ENCODE results near the gene UBE2E2.

Gene UBE2E2

DNA sequence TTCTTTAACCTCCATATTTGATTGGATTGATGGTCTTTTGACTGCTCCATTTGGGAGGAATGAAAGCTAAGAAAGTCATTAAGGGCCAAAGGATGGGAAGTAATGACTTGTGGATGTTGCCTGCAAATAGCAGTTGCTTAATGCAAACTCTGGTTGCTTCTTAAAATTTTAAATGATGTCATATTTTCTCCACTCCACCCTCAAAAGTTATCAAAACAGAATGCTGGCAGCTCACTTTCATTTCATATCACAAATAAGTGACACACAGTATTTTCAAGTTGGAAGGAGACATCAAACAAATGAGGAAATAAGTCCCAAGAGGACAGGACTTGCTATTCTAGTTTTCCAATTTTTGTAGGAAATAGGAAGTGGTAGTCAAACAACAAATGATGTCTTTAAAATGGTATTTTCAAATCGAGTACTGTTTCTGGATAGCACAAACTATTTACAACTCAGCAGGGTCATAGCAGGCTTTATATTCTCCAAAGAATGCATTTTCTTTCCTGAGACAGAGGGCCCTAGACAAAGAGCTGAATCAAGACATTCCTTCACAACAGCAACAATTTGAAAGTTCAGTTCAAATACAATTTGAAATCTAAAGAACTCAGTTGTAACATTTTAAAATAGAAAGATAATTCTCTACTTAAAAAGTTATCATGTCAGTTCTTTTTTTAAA is 437.5 kb downstream of the UBE2E2 start:
- DNase-seq, result no peak

Data from NCI-H1048 (cell line).